Measurements from ENCODE around the gene CAMK2B. TPM values are rescaled to one million over a fixed set of nuclear protein-coding genes. Genes with fewer than 3 reads are reported as not detected.
"Not testable (repeated sequence)": the region's sequence is repeated elsewhere in the genome, so short reads cannot be mapped to it uniquely, and the experiment has no call there.

The CAMK2B gene
- total RNA-seq, 1 donor from 2014 or later = 0.17 TPM

GRCh38 chr7:44180631-44181030 is 144.8 kb downstream of the CAMK2B start:
- Histone ChIP-seq H3K27me3 (no peaks in the 10 kb centered on the region), H3K27ac (no peak overlapping the region), H3K36me3 (no peaks in the 10 kb centered on the region), H3K4me3 (no peak overlapping the region), H3K9me3 (no peaks in the 10 kb centered on the region), H3K4me1 (no peaks in the 10 kb centered on the region)
- TF ChIP-seq CTCF (IDR thresholded peaks at IDR 0.05) = no peak
- no peak for ATAC-seq
- intact Hi-C loops (cut with DNase I) = no loop called here
- DNase-seq = peak; percentile 3

GRCh38 chr7:44177570-44178131 is 147.7 kb downstream of the CAMK2B start:
- H3K27ac ChIP-seq = no peak overlapping the region
- no peak for TF ChIP-seq CTCF (IDR thresholded peaks at IDR 0.05)
- H3K36me3 ChIP-seq = no peaks in the 10 kb centered on the region
- H3K4me1 ChIP-seq = no peaks in the 10 kb centered on the region
- no peak overlapping the region for H3K4me3 ChIP-seq
- no peak for ATAC-seq
- intact Hi-C loops (cut with DNase I) = no loop called here
- peak; percentile 51 for DNase-seq
- no peaks in the 10 kb centered on the region for H3K9me3 ChIP-seq
- H3K27me3 ChIP-seq = no peaks in the 10 kb centered on the region

- no peaks in the 10 kb centered on the region for H3K36me3 ChIP-seq
- no peak for ATAC-seq
- TF ChIP-seq CTCF (IDR thresholded peaks at IDR 0.05) = no peak
These were observed 148.9 kb downstream of the CAMK2B start for GRCh38 chr7:44176486-44176885.

GRCh38 chr7:44175730-44176129 is 149.7 kb downstream of the CAMK2B start:
- no peaks in the 10 kb centered on the region for H3K36me3 ChIP-seq
- TF ChIP-seq CTCF (IDR thresholded peaks at IDR 0.05) = no peak
- no peaks in the 10 kb centered on the region for H3K9me3 ChIP-seq
- intact Hi-C loops (cut with DNase I) = no loop called here
- no peaks in the 10 kb centered on the region for H3K27me3 ChIP-seq
- H3K4me1 ChIP-seq = no peaks in the 10 kb centered on the region
- no peak overlapping the region for H3K4me3 ChIP-seq
- DNase-seq = no peak
- ATAC-seq = no peak
- no peak overlapping the region for H3K27ac ChIP-seq

More at GRCh38 chr7:44176486-44176885, 148.9 kb downstream of the CAMK2B start:
- peak; percentile 43 for DNase-seq
- Histone ChIP-seq H3K4me1 (no peaks in the 10 kb centered on the region), H3K4me3 (no peak overlapping the region), H3K27ac (no peak overlapping the region), H3K9me3 (no peaks in the 10 kb centered on the region), H3K27me3 (no peaks in the 10 kb centered on the region)
- intact Hi-C loops (cut with DNase I) = no loop called here

- H3K9me3 ChIP-seq; H3K4me3 ChIP-seq; ATAC-seq; H3K36me3 ChIP-seq; H3K27me3 ChIP-seq; DNase-seq; intact Hi-C loops (cut with DNase I); H3K27ac ChIP-seq; H3K4me1 ChIP-seq: not testable (repeated sequence)
These were observed 150.8 kb downstream of the CAMK2B start for GRCh38 chr7:44174694-44174948.

GRCh38 chr7:44173911-44174693 is 151.3 kb downstream of the CAMK2B start:
- no peaks in the 10 kb centered on the region for H3K4me1 ChIP-seq
- ATAC-seq (no peak), DNase-seq (no peak)
- TF ChIP-seq CTCF (IDR thresholded peaks at IDR 0.05) = no peak
- intact Hi-C loops (cut with DNase I) = no loop called here
- no peak overlapping the region for H3K27ac ChIP-seq
- no peaks in the 10 kb centered on the region for H3K9me3 ChIP-seq
- H3K27me3 ChIP-seq = no peaks in the 10 kb centered on the region
- H3K4me3 ChIP-seq = no peak overlapping the region
- no peaks in the 10 kb centered on the region for H3K36me3 ChIP-seq
